HepG2 (cell line): ENCODE results near the gene PPP1R27. TPM values are rescaled to one million over a fixed set of nuclear protein-coding genes. Genes with fewer than 3 reads are reported as not detected.

Experiments used
- FOXK1 ChIP-seq: sonication (generic); formaldehyde crosslinking; IDR thresholded peaks from 2 replicates; pipeline ENCODE4 v1.4.0; 2020; ENCODE audit warnings: low read depth, missing genetic modification reagents, borderline replicate concordance
- FOXM1 ChIP-seq: sonication (generic); formaldehyde crosslinking; IDR thresholded peaks from 2 replicates; pipeline ENCODE4 v1.5.0; 2020; ENCODE audit warnings: missing genetic modification reagents
- HMGXB4 ChIP-seq, 2 experiments: sonication (generic) in 1 of 2; formaldehyde crosslinking in 1 of 2; IDR thresholded peaks; 2 replicates each; pipeline versions ENCODE4 v1.4.0 to v1.6.1; 2018 to 2020; ENCODE audit warnings: missing genetic modification reagents in 2 of 2, borderline replicate concordance in 1 of 2, low read depth in 1 of 2, mild to moderate bottlenecking in 1 of 2, missing biosample characterization in 1 of 2
- RFXAP ChIP-seq: sonication (generic); formaldehyde crosslinking; IDR thresholded peaks from 2 replicates; pipeline ENCODE4 v1.4.0; 2020; ENCODE audit warnings: missing genetic modification reagents, borderline replicate concordance
- SOX5 ChIP-seq: IDR thresholded peaks from 2 replicates; pipeline ENCODE4 v1.6.1; 2016; ENCODE audit warnings: borderline replicate concordance
- YY1 ChIP-seq: IDR thresholded peaks from 2 replicates; pipeline ENCODE4 v1.6.1; 2011; ENCODE audit warnings: low read length, low read depth, moderate library complexity, mild to moderate bottlenecking; ENCODE audit not compliant: insufficient read depth, insufficient replicate concordance
- ZNF180 ChIP-seq: sonication (generic); formaldehyde crosslinking; IDR thresholded peaks from 2 replicates; pipeline ENCODE4 v1.4.0; 2020; ENCODE audit warnings: low read depth, missing genetic modification reagents, borderline replicate concordance
- ZNF280B ChIP-seq: sonication (generic); formaldehyde crosslinking; IDR thresholded peaks from 2 replicates; pipeline ENCODE4 v1.5.0; 2020; ENCODE audit warnings: missing genetic modification reagents, mild to moderate bottlenecking, borderline replicate concordance
- polyA plus RNA-seq, 8 experiments: library from polyadenylated mRNA; depleted of rRNA in 3 of 8; stranded (reverse) in 7 of 8; unstranded in 1 of 8; fragments of >200 nt; fragmentation: Illumina TruSeq in 4 of 8; extraction: Trizol in 4 of 8; gene quantifications; 2 replicates each; pipeline versions ENCODE4 v1.2.1 to v1.2.3, GENCODE V29; 2011 to 2016; ENCODE audit warnings: low read depth in 4 of 8, missing spikeins in 1 of 8, mixed read lengths in 1 of 8; ENCODE audit not compliant: insufficient read depth in 1 of 8
- total RNA-seq, 5 experiments: library from RNA; depleted of rRNA; stranded (reverse); fragments of >200 nt; fragmentation: Illumina TruSeq; extraction: Trizol; gene quantifications; 2 replicates each; pipeline ENCODE4 v1.2.3, GENCODE V29; 2016; ENCODE audit warnings: low read depth in 1 of 5
- TF ChIP-seq, protein P1 (sequence below): sonication (generic); formaldehyde crosslinking; IDR thresholded peaks from 2 replicates; pipeline ENCODE4 v1.8.0; 2022; ENCODE audit warnings: missing genetic modification reagents, mild to moderate bottlenecking, inconsistent platforms, borderline replicate concordance
- TF ChIP-seq, protein P2 (sequence below): sonication (generic); formaldehyde crosslinking; IDR thresholded peaks from 2 replicates; pipeline ENCODE4 v1.5.0; 2020; ENCODE audit warnings: missing genetic modification reagents
- TF ChIP-seq, protein P3 (sequence below): sonication (generic); formaldehyde crosslinking; IDR thresholded peaks from 2 replicates; pipeline ENCODE4 v1.5.1; 2020; ENCODE audit warnings: mild to moderate bottlenecking, missing genetic modification reagents, moderate library complexity
- TF ChIP-seq, protein P4 (sequence below): sonication (generic); formaldehyde crosslinking; IDR thresholded peaks from 2 replicates; pipeline ENCODE4 v1.5.1; 2020; ENCODE audit warnings: missing genetic modification reagents, mild to moderate bottlenecking, borderline replicate concordance
- TF ChIP-seq, protein P5 (sequence below): sonication (generic); formaldehyde crosslinking; IDR thresholded peaks from 2 replicates; pipeline ENCODE4 v1.4.0; 2020; ENCODE audit warnings: missing genetic modification reagents

Gene PPP1R27
- total and polyA plus RNA-seq, 2 of the 13 experiments (the other 11 are each of a cell fraction or from before 2014, with no cell fraction given) = 0.17 to 1.00 TPM

GRCh38 chr17:81831957-81832607, 2.8 kb downstream of the PPP1R27 start (continued):
- TF ChIP-seq, protein P1, sequence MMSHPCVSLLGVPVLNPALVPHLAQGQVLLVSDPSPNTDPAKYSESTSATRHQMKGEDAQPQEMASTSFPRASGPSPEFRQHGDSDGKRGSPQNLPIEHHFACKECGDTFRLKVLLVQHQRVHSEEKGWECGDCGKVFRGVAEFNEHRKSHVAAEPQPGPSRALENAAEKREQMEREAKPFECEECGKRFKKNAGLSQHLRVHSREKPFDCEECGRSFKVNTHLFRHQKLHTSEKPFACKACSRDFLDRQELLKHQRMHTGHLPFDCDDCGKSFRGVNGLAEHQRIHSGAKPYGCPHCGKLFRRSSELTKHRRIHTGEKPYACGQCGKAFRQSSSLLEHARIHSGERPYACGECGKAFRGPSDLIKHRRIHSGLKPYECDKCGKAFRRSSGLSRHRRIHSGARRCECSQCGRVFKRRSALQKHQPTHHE = no peak
- TF ChIP-seq, protein P2, sequence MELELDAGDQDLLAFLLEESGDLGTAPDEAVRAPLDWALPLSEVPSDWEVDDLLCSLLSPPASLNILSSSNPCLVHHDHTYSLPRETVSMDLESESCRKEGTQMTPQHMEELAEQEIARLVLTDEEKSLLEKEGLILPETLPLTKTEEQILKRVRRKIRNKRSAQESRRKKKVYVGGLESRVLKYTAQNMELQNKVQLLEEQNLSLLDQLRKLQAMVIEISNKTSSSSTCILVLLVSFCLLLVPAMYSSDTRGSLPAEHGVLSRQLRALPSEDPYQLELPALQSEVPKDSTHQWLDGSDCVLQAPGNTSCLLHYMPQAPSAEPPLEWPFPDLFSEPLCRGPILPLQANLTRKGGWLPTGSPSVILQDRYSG (CRISPR knock-in tag) = no peak
- TF ChIP-seq ZNF280B (no peak), FOXM1 (no peak), YY1 (no peak), HMGXB4 (CRISPR knock-in tag; IDR thresholded peaks at IDR 0.05; ENCODE audit: borderline replicate concordance in 1 of 2, low read depth in 1 of 2) (peak in 1 of 2 experiments; percentile 18; a peak in 1 of 4 replicates), SOX5 (CRISPR knock-in tag) (no peak), ZNF180 (CRISPR knock-in tag) (no peak), RFXAP (CRISPR knock-in tag) (no peak), FOXK1 (CRISPR knock-in tag) (0 out of 2 replicates have a peak, but pooled peaks have one; percentile 11)
- TF ChIP-seq, protein P3, sequence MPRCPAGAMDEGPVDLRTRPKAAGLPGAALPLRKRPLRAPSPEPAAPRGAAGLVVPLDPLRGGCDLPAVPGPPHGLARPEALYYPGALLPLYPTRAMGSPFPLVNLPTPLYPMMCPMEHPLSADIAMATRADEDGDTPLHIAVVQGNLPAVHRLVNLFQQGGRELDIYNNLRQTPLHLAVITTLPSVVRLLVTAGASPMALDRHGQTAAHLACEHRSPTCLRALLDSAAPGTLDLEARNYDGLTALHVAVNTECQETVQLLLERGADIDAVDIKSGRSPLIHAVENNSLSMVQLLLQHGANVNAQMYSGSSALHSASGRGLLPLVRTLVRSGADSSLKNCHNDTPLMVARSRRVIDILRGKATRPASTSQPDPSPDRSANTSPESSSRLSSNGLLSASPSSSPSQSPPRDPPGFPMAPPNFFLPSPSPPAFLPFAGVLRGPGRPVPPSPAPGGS (CRISPR knock-in tag) = 0 out of 2 replicates have a peak, but pooled peaks have one; percentile 70
- TF ChIP-seq, protein P4, sequence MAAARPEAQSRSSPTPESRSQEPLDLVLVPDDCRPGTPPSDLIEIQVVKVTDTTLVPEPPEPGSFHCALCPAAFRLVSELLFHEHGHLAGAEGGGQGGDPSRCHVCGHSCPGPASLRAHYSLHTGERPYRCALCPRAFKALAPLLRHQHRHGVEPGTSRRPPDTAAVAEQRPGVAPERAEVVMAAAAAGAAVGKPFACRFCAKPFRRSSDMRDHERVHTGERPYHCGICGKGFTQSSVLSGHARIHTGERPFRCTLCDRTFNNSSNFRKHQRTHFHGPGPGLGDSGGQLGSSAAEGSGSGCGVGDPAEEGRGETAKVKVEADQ (CRISPR knock-in tag) = peak; percentile 0; the same call in 1 of the 2 replicates
- TF ChIP-seq, protein P5, sequence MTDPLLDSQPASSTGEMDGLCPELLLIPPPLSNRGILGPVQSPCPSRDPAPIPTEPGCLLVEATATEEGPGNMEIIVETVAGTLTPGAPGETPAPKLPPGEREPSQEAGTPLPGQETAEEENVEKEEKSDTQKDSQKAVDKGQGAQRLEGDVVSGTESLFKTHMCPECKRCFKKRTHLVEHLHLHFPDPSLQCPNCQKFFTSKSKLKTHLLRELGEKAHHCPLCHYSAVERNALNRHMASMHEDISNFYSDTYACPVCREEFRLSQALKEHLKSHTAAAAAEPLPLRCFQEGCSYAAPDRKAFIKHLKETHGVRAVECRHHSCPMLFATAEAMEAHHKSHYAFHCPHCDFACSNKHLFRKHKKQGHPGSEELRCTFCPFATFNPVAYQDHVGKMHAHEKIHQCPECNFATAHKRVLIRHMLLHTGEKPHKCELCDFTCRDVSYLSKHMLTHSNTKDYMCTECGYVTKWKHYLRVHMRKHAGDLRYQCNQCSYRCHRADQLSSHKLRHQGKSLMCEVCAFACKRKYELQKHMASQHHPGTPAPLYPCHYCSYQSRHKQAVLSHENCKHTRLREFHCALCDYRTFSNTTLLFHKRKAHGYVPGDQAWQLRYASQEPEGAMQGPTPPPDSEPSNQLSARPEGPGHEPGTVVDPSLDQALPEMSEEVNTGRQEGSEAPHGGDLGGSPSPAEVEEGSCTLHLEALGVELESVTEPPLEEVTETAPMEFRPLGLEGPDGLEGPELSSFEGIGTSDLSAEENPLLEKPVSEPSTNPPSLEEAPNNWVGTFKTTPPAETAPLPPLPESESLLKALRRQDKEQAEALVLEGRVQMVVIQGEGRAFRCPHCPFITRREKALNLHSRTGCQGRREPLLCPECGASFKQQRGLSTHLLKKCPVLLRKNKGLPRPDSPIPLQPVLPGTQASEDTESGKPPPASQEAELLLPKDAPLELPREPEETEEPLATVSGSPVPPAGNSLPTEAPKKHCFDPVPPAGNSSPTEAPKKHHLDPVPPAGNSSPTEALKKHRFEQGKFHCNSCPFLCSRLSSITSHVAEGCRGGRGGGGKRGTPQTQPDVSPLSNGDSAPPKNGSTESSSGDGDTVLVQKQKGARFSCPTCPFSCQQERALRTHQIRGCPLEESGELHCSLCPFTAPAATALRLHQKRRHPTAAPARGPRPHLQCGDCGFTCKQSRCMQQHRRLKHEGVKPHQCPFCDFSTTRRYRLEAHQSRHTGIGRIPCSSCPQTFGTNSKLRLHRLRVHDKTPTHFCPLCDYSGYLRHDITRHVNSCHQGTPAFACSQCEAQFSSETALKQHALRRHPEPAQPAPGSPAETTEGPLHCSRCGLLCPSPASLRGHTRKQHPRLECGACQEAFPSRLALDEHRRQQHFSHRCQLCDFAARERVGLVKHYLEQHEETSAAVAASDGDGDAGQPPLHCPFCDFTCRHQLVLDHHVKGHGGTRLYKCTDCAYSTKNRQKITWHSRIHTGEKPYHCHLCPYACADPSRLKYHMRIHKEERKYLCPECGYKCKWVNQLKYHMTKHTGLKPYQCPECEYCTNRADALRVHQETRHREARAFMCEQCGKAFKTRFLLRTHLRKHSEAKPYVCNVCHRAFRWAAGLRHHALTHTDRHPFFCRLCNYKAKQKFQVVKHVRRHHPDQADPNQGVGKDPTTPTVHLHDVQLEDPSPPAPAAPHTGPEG (CRISPR knock-in tag) = no peak
